Progenitor cell of endocrine pancreas (in vitro differentiated cells): ENCODE measurements around the gene LAMTOR1. TPM values are rescaled to one million over a fixed set of nuclear protein-coding genes. Genes with fewer than 3 reads are reported as not detected.

Experiments used
- DNase-seq: peaks from one replicate; pipeline ENCODE4 v3.0.0; 2021; ENCODE audit warnings: low spot score; ENCODE audit not compliant: unreplicated experiment
- H3K27ac Mint-ChIP-seq: 2 replicates; pipeline ENCODE4 v1.8.0; 2021; ENCODE audit warnings: mild to moderate bottlenecking, moderate library complexity, mixed read lengths
- H3K27me3 Mint-ChIP-seq: 2 replicates; pipeline ENCODE4 v1.8.0; 2021; ENCODE audit warnings: mixed read lengths
- H3K36me3 Mint-ChIP-seq: 2 replicates; pipeline ENCODE4 v1.8.0; 2022; ENCODE audit warnings: mixed read lengths; ENCODE audit not compliant: insufficient read depth
- H3K4me1 Mint-ChIP-seq: 2 replicates; pipeline ENCODE4 v1.8.0; 2021; ENCODE audit warnings: low read depth, mixed read lengths
- H3K4me3 Mint-ChIP-seq: 2 replicates; pipeline ENCODE4 v1.8.0; 2021; ENCODE audit warnings: low read depth, mild to moderate bottlenecking, moderate library complexity, mixed read lengths
- H3K9me3 Mint-ChIP-seq: 2 replicates; pipeline ENCODE4 v1.8.0; 2021; ENCODE audit warnings: low read depth, mixed read lengths
- microRNA-seq: library from miRNA; unstranded; fragments of <30 nt; microRNA quantifications from one replicate; pipeline ENCODE4 v1.1.0, GENCODE V29; 2020; ENCODE audit warnings: borderline number of aligned reads; ENCODE audit not compliant: unreplicated experiment
- total RNA-seq: library from RNA; stranded (reverse); gene quantifications from 2 replicates; pipeline ENCODE4 v1.2.1, GENCODE V29; 2021
- TF ChIP-seq, protein P1 (sequence below): fragments of 200-600 bp; sonication (generic); IDR thresholded peaks from one replicate; pipeline ENCODE4 v1.5.0; 2021; ENCODE audit warnings: antibody characterized with exemption, mild to moderate bottlenecking; ENCODE audit not compliant: unreplicated experiment

LAMTOR1 gene
- total RNA-seq, 1 donor from 2014 or later = 84.9 TPM

DNA sequence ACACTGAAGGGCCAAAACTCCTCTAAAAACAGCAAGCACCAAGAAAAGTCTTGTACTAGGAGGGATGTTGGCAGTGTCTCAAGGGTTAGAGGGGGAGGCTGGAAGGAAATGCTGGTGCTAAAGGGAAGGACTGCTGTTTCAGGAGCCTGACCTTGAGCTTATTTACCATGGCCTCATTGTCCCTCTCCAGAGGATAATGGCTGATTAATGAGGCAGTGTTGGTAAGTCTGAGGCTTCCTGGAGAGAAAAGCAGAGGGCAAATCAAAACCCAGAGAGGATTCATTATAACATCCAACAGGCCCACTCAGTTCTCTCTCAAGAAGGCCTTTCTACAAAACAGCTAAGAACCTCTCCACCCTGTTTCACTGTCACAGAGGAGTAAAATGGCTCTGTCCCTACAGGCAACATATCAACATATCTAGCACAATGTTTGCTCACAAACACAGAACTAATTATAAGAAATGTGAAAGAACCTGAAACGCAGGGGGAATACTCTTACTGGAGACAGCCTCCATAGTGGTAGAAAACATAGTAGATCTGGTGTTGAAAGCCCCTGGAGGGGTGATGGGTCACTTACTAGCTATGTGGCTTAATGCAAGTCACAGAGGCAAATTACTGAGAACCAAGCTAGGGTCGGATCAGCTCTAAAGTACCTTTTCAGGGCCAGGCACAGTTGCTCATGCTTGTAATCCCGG is 54.2 kb downstream of the LAMTOR1 start:
- TF ChIP-seq, protein P1, sequence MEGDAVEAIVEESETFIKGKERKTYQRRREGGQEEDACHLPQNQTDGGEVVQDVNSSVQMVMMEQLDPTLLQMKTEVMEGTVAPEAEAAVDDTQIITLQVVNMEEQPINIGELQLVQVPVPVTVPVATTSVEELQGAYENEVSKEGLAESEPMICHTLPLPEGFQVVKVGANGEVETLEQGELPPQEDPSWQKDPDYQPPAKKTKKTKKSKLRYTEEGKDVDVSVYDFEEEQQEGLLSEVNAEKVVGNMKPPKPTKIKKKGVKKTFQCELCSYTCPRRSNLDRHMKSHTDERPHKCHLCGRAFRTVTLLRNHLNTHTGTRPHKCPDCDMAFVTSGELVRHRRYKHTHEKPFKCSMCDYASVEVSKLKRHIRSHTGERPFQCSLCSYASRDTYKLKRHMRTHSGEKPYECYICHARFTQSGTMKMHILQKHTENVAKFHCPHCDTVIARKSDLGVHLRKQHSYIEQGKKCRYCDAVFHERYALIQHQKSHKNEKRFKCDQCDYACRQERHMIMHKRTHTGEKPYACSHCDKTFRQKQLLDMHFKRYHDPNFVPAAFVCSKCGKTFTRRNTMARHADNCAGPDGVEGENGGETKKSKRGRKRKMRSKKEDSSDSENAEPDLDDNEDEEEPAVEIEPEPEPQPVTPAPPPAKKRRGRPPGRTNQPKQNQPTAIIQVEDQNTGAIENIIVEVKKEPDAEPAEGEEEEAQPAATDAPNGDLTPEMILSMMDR = no peak
- Mint-ChIP-seq H3K27me3 (no peaks in the 10 kb centered on the region), H3K9me3 (no peaks in the 10 kb centered on the region), H3K4me1 (peaks cover 22% of the 10 kb centered on the region), H3K4me3 (no peak overlapping the region), H3K27ac (peak overlapping the region; percentile 96), H3K36me3 (peaks cover 2% of the 10 kb centered on the region)
- DNase-seq = no peak

Small RNA genes within 50 kb of the gene (microRNA-seq; reads per million reads assigned to microRNA genes)
- not detected for gene MIR3165

Other genes with a start within 250 kb of the LAMTOR1 start
- gene DEFB131B, start 224.8 kb downstream of the LAMTOR1 start, total RNA-seq = not detected in 2 replicates
- gene XNDC1N, start 174.7 kb downstream of the LAMTOR1 start, total RNA-seq = 12.3 and 13.9 TPM in 2 replicates
- 50.1 and 59.6 TPM in 2 replicates for gene RNF121, start 174.3 kb downstream of the LAMTOR1 start, total RNA-seq
- 19.8 and 20.1 TPM in 2 replicates for gene IL18BP, start 104.4 kb downstream of the LAMTOR1 start, total RNA-seq
- 238 and 255 TPM in 2 replicates for gene NUMA1, start 22.8 kb downstream of the LAMTOR1 start, total RNA-seq
- gene LRRC51, start 22.4 kb downstream of the LAMTOR1 start, total RNA-seq = 12.4 and 14.9 TPM in 2 replicates
- gene TOMT, start 2.6 kb upstream of the LAMTOR1 start, total RNA-seq = not detected in 2 replicates
- gene ANAPC15, start 9.4 kb upstream of the LAMTOR1 start, total RNA-seq = 56.1 and 61.3 TPM in 2 replicates
- gene FOLR3, start 32.4 kb upstream of the LAMTOR1 start, total RNA-seq = 0.98 TPM in 1 of 2 replicates, not detected in the other
- 5.6 and 6.4 TPM in 2 replicates for gene FOLR1, start 88.8 kb upstream of the LAMTOR1 start, total RNA-seq
- not detected in 2 replicates for gene FOLR2, start 113.5 kb upstream of the LAMTOR1 start, total RNA-seq
- 389 and 394 TPM in 2 replicates for gene INPPL1, start 121.5 kb upstream of the LAMTOR1 start, total RNA-seq
- not detected in 2 replicates for gene PHOX2A, start 140.9 kb upstream of the LAMTOR1 start, total RNA-seq